AG09309 (cell line): ENCODE data around the gene MPZL2.

Experiments used
- DNase-seq: peaks from one replicate; pipeline ENCODE4 v3.0.0-alpha.2; 2010; ENCODE audit warnings: low read depth
- H3K4me3 ChIP-seq: 2 replicates; pipeline ENCODE4 v1.5.1; 2011; ENCODE audit warnings: mild to moderate bottlenecking, low read depth, low read length, moderate library complexity; ENCODE audit not compliant: control insufficient read depth
- TF ChIP-seq, protein P1 (sequence below): IDR thresholded peaks from 2 replicates; pipeline ENCODE4 v1.5.1; 2011; ENCODE audit warnings: mild to moderate bottlenecking, low read depth, low read length, inconsistent platforms; ENCODE audit not compliant: insufficient read depth, control insufficient read depth; ENCODE audit errors: missing control alignments

Gene MPZL2

DNA sequence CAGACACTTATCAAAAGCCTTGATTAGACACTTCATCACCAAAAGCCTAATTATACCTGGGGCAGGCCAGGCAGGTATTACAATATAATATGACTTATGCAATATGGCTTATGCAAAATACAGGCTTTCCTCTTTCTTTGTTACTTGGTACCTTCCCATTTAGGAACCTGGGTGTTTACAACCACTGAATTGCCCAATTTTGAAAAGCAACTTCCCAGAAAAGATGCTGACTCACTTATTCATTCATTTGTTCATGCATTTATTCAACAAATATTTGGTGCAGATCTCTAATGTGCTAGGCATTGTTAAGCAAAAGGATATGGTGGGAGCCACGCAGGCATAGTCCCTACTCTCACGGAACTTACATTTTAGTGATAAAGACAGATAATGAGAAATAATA, 25.7 kb downstream of the MPZL2 start:
- no peak overlapping the region for H3K4me3 ChIP-seq
- TF ChIP-seq, protein P1, sequence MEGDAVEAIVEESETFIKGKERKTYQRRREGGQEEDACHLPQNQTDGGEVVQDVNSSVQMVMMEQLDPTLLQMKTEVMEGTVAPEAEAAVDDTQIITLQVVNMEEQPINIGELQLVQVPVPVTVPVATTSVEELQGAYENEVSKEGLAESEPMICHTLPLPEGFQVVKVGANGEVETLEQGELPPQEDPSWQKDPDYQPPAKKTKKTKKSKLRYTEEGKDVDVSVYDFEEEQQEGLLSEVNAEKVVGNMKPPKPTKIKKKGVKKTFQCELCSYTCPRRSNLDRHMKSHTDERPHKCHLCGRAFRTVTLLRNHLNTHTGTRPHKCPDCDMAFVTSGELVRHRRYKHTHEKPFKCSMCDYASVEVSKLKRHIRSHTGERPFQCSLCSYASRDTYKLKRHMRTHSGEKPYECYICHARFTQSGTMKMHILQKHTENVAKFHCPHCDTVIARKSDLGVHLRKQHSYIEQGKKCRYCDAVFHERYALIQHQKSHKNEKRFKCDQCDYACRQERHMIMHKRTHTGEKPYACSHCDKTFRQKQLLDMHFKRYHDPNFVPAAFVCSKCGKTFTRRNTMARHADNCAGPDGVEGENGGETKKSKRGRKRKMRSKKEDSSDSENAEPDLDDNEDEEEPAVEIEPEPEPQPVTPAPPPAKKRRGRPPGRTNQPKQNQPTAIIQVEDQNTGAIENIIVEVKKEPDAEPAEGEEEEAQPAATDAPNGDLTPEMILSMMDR = no peak
- DNase-seq = no peak

DNA sequence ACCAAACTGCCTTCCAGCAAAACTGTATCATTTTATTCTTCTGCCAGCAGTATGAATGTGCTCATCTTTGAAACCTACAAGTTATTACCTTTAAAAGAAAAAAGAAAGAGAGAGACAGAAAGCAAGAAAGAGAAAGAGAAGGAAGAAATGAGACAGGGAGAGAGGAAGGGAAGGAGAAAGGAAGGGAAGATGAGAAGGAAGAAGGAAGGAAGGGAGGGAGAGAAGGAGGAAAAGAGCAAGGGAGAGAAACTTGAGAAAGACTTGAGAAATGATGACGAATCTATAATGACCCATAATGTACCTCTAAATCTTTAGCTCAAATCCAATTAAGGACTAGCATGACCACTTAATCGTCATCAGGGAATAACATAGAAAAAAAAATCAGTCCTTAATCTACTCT, 27.9 kb downstream of the MPZL2 start:
- DNase-seq = no peak
- TF ChIP-seq, protein P1 = no peak
- H3K4me3 ChIP-seq = no peak overlapping the region

DNA sequence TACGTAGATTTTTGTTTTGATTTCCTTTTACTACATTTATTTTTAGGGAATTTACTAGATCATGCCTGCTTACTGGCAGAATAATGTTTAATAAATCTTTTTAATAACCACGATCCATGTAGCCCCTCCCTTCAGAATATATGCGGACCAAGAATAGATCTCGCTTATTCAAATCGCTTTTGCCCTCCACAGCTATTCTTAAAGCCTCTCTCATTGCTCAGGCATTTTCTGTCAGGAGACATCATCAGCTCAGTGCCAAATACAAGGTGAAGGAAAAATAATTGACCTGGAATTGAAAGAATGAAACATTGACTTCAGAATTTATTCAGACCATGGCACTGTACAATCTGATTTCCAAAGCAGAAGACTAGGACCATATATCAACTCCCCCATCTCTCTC, 29.3 kb downstream of the MPZL2 start:
- no peak for DNase-seq
- TF ChIP-seq, protein P1 = no peak
- H3K4me3 ChIP-seq = no peak overlapping the region

DNA sequence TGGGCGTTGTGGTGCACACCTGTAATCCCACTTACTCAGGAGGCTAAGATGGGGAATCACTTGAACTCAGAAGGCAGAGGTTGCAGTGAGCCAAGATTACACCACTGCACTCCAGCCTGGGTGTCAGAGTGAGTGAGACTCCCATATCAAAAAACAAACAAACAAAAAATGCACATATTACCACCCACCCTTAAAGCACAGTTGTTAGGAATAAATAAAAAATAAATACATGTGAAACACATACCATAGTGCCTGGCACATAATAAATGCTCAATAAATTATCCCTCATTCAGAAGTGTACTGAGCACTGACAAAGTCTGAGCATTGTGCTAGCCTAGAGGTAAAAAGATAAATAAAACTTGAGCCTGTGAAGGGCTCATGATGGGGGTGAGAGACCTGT, 30.2 kb downstream of the MPZL2 start:
- no peak overlapping the region for H3K4me3 ChIP-seq
- DNase-seq = no peak
- TF ChIP-seq, protein P1 = no peak

DNA sequence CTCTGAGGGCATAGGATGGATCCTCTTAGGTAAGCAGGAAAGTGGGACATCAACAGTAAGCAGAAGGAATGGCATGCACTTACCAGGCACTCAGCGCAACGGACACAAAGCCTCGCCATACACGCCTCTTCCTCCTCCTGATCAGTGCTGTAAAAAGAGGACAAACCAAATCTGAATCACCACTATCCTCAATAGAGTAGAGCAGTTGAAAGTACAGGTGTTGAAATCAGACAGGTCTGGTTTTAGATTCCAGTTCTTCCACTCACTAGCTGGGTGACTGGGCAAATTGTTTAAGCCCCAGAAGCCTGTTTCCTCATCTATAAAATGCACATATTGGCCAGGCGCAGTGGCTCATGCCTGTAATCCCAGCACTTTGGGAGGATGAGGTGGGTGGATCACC, 30.7 kb downstream of the MPZL2 start:
- H3K4me3 ChIP-seq = no peak overlapping the region
- DNase-seq = no peak
- TF ChIP-seq, protein P1 = no peak

DNA sequence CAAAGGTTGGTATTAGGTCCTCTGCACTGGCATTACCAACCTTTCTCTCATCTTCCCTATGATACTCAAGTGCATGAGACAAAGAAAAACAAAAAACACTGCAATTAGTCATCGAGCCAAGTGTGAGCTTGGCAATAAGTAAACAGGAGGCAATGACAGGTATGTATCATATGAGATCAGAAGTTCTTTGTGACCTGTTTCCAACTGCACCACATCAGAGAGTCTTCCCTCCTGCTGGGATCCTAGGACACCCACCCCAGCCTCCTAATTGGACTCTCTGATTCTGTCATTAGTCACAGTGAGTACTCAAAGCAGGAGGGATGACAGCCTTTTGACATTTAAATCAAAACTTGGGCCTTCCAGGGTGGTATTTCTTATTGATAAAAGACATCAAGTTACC, 31.4 kb downstream of the MPZL2 start:
- no peak overlapping the region for H3K4me3 ChIP-seq
- DNase-seq = no peak
- TF ChIP-seq, protein P1 = no peak

DNA sequence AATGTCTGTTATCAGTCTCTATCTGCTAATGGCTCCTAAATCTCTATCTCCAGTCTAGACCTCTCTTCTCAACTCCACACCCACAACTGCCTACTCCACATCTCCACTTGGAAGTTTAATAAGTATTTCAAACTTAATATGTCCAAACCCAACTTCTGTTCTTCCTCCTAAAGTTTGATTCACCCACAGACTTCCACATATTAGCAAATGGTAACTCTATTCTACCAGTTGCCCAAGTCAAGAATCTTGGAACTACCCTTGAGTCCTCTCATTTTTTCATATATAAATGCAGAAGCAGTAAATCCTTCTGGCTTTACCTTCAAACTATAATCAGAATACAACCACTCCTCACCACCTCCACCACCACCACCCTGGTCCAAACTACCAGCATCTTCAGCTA, 32.6 kb downstream of the MPZL2 start:
- TF ChIP-seq, protein P1 = no peak
- DNase-seq = no peak
- no peak overlapping the region for H3K4me3 ChIP-seq
